ENCODE results near the gene CNTLN. TPM values are rescaled to one million over a fixed set of nuclear protein-coding genes. Genes with fewer than 3 reads are reported as not detected.

Gene CNTLN
- total and polyA plus RNA-seq, 4 donors, result 2.1 to 30.3 (median 4.0) TPM

DNA sequence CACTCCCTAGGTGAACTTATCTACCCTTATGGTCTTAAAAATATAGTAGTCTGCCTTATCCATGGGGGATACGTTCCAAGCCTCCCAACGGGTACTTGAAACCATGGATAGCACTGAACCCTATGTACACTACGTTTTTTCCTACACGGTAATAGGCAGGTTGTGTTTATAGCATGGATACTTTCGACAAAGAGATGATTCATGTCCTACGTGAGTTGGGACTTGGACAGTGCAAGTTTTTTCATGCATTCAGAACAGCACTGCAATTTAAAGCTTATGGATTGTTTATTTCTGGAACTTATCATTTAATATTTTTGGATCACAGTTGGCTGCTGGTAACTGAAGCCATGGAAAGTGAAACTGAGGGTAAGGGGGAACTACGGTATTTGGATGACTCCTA lies 88.1 kb downstream of the CNTLN start:
- H3K4me3 ChIP-seq, result no peak overlapping the region
- DNase-seq (no peak), ATAC-seq (ENCODE audit: insufficient read depth, low FRiP score) (no peak)
- no peak for TF ChIP-seq CTCF (IDR thresholded peaks at IDR 0.05; ENCODE audit: control extremely low read depth, extremely low read depth)
- H3K9me3 ChIP-seq (ENCODE audit: control insufficient read depth in 4 of 4, insufficient read depth in 3 of 4, low read length in 3 of 4), result no peaks in the 10 kb centered on the region
- no peaks in the 10 kb centered on the region for H3K27me3 ChIP-seq (ENCODE audit: control insufficient read depth in 3 of 3, insufficient read depth in 3 of 3, low read length in 2 of 3)
- H3K36me3 ChIP-seq (ENCODE audit: control insufficient read depth in 4 of 4, insufficient read depth in 4 of 4, low read length in 4 of 4), result peaks cover 0 to 4% (median 1%) of the 10 kb centered on the region in 4 donors
- WGBS, 2 donors, result 96 to 97% methylated on average over 7 of the region's 7 CpGs
- no peaks in the 10 kb centered on the region for H3K4me1 ChIP-seq (ENCODE audit: control insufficient read depth in 5 of 5, insufficient read depth in 5 of 5, low read length in 5 of 5)
- H3K9ac ChIP-seq (ENCODE audit: insufficient read depth in 1 of 2, low read length in 2 of 2), result no peak overlapping the region
- no peak overlapping the region for H3K27ac ChIP-seq (ENCODE audit: low read depth in 1 of 2, low read length in 1 of 2)

- no peak for TF ChIP-seq CTCF (IDR thresholded peaks at IDR 0.05; ENCODE audit: control extremely low read depth, extremely low read depth)
- WGBS, 2 donors, result 94 to 100% methylated on average over 1 of the region's 1 CpG
- DNase-seq, result no peak
These were observed 90.6 kb downstream of the CNTLN start for GRCh38 chr9:17225407-17225806.

DNA sequence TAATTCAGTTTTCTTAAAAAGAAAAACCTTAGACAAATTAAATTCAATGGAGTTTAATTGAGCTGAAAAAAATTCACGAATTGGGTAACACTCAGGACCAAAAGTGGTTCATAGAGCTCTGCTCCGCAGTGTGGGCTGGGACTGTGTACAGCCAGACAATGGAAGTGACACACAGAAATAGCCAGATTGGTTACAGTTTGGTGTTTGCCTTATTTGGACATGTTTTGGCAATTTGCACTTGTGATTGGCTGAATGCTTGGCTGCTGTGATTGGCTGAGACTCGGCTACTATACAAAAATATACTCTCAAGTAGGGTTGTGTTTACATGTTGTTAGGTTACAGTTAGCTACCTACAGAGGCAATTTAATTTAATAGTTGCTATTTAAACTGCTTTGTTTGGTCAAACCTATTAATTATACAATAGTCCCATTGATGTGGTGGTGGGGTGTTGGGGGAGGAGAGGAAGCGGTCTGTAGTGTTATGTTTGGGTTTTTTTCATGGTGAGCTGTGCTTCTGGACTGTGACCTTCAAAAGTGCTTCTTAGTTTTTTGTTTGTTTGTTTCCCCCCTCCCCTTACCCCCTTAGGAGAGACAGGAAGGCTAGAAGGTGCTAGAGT lies 95.2 kb downstream of the CNTLN start:
- Histone ChIP-seq H3K9me3 (ENCODE audit: control insufficient read depth in 4 of 4, insufficient read depth in 3 of 4, low read length in 3 of 4) (no peaks in the 10 kb centered on the region), H3K9ac (ENCODE audit: insufficient read depth in 1 of 2, low read length in 2 of 2) (no peak overlapping the region), H3K27ac (ENCODE audit: low read depth in 1 of 2, low read length in 1 of 2) (no peak overlapping the region), H3K36me3 (ENCODE audit: control insufficient read depth in 4 of 4, insufficient read depth in 4 of 4, low read length in 4 of 4) (peaks cover 0 to 4% (median 1%) of the 10 kb centered on the region in 4 donors), H3K27me3 (ENCODE audit: control insufficient read depth in 3 of 3, insufficient read depth in 3 of 3, low read length in 2 of 3) (no peaks in the 10 kb centered on the region), H3K4me1 (ENCODE audit: control insufficient read depth in 5 of 5, insufficient read depth in 5 of 5, low read length in 5 of 5) (peaks cover 0 to 3% (median 0%) of the 10 kb centered on the region in 5 donors), H3K4me3 (no peak overlapping the region)
- no peak for ATAC-seq (ENCODE audit: insufficient read depth, low FRiP score)
- no peak for TF ChIP-seq CTCF (IDR thresholded peaks at IDR 0.05; ENCODE audit: control extremely low read depth, extremely low read depth)
- WGBS, 2 donors, result 93% methylated on average over 4 of the region's 4 CpGs
- no peak for DNase-seq

More at GRCh38 chr9:17225407-17225806, 90.6 kb downstream of the CNTLN start:
- Histone ChIP-seq H3K4me3 (no peak overlapping the region), H3K9ac (ENCODE audit: insufficient read depth in 1 of 2, low read length in 2 of 2) (no peak overlapping the region), H3K27me3 (ENCODE audit: control insufficient read depth in 3 of 3, insufficient read depth in 3 of 3, low read length in 2 of 3) (no peaks in the 10 kb centered on the region), H3K9me3 (ENCODE audit: control insufficient read depth in 4 of 4, insufficient read depth in 3 of 4, low read length in 3 of 4) (no peaks in the 10 kb centered on the region), H3K4me1 (ENCODE audit: control insufficient read depth in 5 of 5, insufficient read depth in 5 of 5, low read length in 5 of 5) (no peaks in the 10 kb centered on the region), H3K36me3 (ENCODE audit: control insufficient read depth in 4 of 4, insufficient read depth in 4 of 4, low read length in 4 of 4) (peaks cover 0 to 4% (median 1%) of the 10 kb centered on the region in 4 donors), H3K27ac (ENCODE audit: low read depth in 1 of 2, low read length in 1 of 2) (no peak overlapping the region)
- no peak for ATAC-seq (ENCODE audit: insufficient read depth, low FRiP score)

DNA sequence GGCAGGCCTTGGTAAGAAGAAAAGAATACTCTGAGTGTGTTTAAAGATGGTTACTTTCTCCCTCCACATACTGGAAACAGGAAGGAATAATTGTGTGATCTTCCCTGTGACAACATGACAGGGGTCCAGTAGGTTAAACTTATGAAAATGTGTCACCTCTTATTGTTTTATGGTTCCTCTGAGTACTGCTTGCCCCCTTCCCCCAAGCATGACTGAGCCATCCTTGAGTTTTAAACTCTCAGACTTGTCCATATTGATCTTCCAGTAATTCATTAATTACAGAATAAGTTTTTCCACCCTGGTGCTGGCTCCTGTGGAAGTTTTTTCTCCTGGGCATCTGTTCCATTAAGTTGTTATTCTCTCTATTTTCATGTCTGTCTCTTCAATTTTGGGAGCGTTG lies 95.8 kb downstream of the CNTLN start:
- H3K4me1 ChIP-seq (ENCODE audit: control insufficient read depth in 5 of 5, insufficient read depth in 5 of 5, low read length in 5 of 5), result peaks cover 0 to 3% (median 0%) of the 10 kb centered on the region in 5 donors
- no peak overlapping the region for H3K4me3 ChIP-seq
- TF ChIP-seq CTCF (IDR thresholded peaks at IDR 0.05; ENCODE audit: control extremely low read depth, extremely low read depth), result no peak
- H3K9me3 ChIP-seq (ENCODE audit: control insufficient read depth in 4 of 4, insufficient read depth in 3 of 4, low read length in 3 of 4), result no peaks in the 10 kb centered on the region
- no peak for DNase-seq
- ATAC-seq (ENCODE audit: insufficient read depth, low FRiP score), result no peak
- WGBS, 2 donors, result 86 to 97% methylated on average over 1 of the region's 1 CpG
- H3K27ac ChIP-seq (ENCODE audit: low read depth in 1 of 2, low read length in 1 of 2), result no peak overlapping the region
- peaks cover 0 to 4% (median 1%) of the 10 kb centered on the region in 4 donors for H3K36me3 ChIP-seq (ENCODE audit: control insufficient read depth in 4 of 4, insufficient read depth in 4 of 4, low read length in 4 of 4)
- no peak overlapping the region for H3K9ac ChIP-seq (ENCODE audit: insufficient read depth in 1 of 2, low read length in 2 of 2)
- H3K27me3 ChIP-seq (ENCODE audit: control insufficient read depth in 3 of 3, insufficient read depth in 3 of 3, low read length in 2 of 3), result no peaks in the 10 kb centered on the region

All from lung (tissue), 12 donors.